SW480 (cell line): Measurements from ENCODE around the gene OPCML.

Experiments
- DNase-seq: peaks from one replicate; pipeline ENCODE4 v3.0.0-alpha.2; 2016; ENCODE audit warnings: low spot score

The OPCML gene

GRCh38 chr11:132472411-132473172 is 1059.7 kb downstream of the OPCML start:
- no peak for DNase-seq

- DNase-seq, result no peak
Observed at GRCh38 chr11:132471466-132471865, 1060.8 kb downstream of the OPCML start.

GRCh38 chr11:132466983-132467382 is 1065.3 kb downstream of the OPCML start:
- DNase-seq, result no peak

DNA sequence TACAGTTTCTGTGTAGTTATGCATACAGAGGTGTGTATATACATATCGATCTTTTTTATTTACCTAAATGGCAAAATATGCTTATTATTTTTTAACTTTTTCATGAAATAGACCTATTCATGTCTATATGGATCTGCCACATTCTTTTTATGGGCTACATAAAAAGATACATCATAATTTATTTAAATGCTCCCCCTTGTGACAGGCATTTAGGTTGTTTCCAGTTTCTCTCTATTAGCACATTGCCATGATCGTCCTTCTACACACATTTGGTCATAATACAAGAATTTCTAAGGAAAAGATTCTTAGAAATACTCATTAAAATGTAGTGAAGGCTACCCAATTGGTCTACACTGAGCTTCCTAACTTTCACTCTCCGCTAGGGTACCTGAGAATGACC is 1067.4 kb downstream of the OPCML start:
- no peak for DNase-seq

DNA sequence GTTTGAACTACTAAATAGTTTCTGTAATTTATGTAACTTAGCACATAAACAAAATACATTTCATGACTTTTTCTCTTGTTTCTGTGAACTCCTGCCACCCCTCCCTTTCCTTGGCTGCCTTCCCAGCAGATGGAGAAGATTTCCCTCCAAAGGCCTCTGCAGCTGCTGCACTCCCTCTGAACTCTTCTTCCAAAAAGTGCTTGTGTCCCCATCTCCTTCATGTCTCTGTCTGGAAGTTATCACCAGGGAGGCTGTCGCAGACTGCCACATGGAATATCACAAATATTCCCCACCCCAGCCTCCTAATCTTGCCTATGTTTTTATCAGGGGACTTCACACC is 1068.3 kb downstream of the OPCML start:
- DNase-seq, result no peak

DNA sequence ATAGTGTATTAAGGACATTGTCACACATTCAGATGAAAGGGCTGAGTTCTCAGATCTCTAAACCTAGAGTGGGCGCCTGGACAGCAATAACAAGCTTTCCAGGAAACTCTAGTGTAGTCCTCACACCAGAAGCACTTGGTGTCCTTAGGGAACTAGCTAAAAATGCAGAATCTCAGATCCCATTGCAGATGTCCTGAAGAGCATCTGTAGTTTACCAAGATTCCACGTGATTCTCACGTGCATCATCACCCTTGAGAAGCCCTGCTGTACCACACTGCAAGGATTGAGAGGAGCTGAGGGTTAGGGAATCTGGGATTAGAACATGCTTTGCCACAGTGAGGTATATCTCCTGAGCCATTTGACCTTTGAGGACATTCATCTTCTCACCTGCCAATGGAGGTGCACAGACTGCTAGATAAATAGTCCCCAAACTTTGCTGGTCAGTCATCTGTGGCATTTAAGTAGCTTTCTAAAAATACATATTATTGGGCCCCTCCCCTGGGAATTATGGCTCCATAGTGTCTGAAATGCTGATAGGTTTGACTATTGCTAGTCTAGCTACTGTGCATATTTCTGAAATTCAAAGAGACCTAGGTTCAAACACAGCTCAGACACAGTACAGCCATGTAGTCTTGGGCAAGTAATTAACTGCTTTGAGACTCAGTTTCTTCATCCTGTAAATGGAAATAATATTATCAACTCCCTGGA is 1068.9 kb downstream of the OPCML start:
- no peak for DNase-seq

GRCh38 chr11:132459736-132460135 is 1072.6 kb downstream of the OPCML start:
- no peak for DNase-seq

GRCh38 chr11:132457445-132457844 is 1074.9 kb downstream of the OPCML start:
- no peak for DNase-seq

DNA sequence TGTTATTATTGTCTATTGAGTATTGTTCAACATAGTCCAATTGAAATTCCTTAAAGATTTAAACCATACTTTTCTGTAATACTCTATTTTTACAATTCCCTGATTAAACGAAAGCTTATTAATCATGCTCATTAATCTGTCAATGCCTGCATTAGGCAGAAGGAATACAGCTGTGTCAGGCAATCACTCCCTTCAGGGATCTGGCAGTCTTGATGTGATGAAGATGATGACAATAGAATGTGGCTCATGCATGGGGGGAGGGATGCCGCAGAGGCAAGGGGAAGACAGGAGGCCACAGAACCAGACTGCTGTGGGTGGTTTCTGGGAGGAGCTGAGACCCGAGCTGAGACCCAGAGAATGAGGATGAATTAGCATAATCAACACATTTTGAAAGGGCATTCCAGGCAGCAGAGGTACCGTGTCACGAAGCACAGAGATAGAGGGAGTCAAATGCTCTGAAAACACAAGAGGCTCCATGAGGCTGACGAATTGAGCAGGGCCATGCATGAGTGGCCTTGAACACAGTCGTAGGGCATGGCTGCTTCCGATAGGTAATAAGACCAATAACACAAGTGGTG is 1075.5 kb downstream of the OPCML start:
- no peak for DNase-seq

DNA sequence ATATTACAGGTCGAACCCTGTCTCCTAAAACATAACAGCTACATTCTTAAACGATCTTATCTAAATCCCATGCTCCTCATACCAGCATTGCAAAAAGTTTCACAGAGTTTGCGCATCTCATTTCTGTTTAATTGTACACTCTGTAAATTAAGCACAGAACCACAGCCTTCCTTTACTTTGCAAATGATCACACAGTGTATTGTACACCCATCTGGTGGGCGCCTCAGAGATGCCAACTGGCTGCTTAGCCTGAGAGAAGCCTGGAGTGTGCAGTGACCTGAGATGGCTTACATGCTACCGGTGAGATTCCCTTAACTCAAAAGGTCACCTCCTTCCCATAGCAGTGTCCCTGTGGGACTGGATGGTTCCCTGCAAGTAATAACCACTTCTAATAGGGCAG is 1077.3 kb downstream of the OPCML start:
- DNase-seq, result no peak

DNA sequence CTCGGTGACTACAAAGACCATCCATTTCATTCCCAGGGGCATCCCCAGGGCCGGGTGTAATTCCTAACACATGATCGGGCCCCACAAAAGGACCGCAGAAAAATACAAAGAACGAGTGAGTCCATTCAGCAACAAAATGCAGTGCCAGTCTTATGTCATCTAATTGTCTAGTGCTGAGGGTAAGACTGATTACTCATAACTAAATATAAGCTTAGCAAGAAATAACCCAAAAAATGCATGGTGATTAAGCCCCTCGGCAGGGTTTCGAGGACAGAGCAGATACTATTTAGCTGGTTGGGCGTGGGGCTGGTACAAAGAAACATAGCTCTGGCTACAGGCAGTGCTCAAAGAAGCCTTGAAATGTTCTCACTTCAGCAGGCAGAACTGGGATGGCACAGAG is 1078.9 kb downstream of the OPCML start:
- DNase-seq, result no peak

- DNase-seq, result no peak
Observed at GRCh38 chr11:132452616-132453015, 1079.7 kb downstream of the OPCML start.

DNA sequence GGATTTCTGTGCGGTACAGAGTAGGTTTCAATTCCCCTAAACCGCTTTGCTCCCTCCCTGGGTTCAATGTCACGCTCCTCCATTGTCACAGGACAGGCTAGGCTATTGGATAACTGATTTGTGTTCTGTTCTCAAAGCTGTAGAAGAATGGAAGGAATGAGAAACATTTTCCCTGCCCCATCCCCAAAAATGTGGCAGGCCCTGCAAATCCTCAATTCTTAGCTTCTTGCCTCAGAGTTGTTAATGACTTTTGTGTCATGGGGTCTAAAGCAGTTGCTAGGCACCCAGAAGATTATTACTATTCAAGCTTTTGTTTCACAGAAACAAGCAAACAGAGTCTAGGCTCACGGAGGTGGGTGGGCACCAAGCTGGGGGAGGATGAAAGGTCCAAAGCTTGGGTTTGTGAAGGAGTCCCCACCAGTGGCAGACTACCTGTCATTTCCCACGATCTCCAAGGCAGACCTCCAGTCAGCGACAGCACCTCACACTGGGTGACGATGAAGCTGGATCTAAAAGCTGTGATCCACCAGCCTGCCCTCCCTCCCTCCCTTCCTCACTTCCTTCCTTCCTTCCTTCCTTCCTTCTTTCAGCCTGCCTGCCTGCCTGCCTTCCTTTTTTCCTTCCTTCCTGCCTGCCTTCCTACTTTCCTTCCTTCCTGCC is 1080.2 kb downstream of the OPCML start:
- no peak for DNase-seq

DNA sequence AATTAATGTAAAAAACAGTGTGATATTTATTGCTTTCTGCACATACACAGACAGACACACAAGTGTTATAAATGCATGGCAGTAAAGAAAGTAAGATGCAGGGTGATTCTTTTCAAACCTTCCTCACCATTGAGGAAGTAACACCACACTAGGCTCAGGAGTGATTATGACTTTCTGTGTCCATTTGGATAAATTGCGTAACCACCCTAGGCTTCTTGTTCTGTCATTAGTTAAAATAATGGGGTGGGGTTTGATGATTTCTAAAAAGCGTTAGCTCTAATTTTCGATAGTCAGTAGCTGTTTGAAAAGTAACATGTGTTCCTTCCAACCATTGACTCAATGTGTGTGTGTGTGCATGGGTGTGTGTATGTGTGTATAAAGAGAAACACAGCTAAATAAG is 1081.7 kb downstream of the OPCML start:
- no peak for DNase-seq

GRCh38 chr11:132448334-132448995 is 1083.8 kb downstream of the OPCML start:
- DNase-seq, result no peak

GRCh38 chr11:132447761-132448160 is 1084.5 kb downstream of the OPCML start:
- DNase-seq, result no peak

- no peak for DNase-seq
Observed at GRCh38 chr11:132445859-132446291, 1086.4 kb downstream of the OPCML start.

DNA sequence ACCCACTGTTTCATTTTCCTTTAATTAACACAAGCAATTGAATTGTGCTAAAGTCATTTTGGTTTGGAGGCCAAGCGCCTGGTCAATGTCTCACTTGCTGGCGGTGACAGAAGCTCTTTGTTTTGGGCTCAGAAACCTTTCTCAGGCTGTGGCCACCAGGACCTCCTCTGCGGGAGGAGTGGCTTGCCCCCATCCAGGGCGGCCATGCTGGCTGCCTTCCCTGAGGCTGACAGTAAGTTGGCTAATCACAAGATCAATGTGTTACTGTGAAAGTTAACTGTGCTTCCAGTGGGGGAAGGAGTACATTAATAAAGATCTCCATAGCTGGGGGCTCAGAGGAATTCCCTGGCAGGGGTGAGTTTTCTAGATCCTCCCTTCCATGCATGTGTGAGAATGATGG is 1087.4 kb downstream of the OPCML start:
- no peak for DNase-seq

GRCh38 chr11:132439711-132440255 is 1092.5 kb downstream of the OPCML start:
- no peak for DNase-seq

- DNase-seq, result no peak
Observed at GRCh38 chr11:132438418-132438817, 1093.9 kb downstream of the OPCML start.

DNA sequence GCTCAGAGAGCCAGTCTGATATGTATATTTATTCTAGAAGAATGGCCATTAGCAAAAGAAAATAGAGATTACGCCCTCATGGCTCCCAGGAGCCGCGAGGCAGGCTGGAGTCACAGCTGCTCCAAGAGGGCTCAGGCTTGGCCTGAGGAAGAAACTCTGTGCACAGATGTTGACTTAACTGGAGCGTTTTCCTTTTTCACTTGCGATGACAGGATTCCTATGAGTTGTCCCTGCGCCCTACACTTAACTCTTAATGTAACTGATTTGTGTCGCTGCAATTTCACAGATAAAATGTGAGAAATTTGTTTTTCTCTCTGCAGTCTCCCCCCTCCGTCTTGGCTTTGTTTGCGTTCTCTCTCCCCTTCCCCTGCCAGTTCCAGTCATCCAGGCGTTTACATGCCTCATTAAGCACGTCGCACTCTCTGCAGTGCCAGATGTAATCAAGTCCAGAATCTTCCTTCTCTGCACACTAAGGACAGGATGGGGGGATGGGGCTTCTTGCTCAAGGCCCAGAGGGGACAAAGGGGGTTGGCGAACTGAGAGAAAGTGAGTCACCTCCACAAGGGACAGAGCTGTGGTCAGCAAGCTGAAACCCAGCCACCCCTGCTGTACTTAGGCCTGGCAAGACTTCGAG is 1101.8 kb downstream of the OPCML start:
- DNase-seq, result no peak

DNA sequence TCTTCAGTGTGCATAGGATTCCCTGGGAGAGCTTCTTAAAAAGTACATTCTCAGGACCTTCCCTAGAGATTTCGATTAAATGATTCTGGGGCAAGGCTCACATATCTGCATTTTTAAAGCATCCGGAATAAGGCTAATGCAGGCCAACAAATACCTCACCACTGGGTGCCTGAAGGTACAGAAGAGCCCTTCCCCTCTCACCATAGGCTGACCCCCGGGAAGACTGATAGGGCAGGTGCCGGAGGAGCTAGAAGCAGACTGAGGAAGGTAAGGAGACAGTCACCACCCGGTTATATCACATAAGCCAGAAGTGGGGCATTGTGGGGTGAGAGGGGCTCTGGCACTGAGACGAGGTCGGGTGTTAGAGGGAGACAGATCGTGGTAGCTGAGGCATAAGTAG is 1102.6 kb downstream of the OPCML start:
- no peak for DNase-seq
